AG04450 (cell line): ENCODE measurements around the gene ATF4. TPM values are rescaled to one million over a fixed set of nuclear protein-coding genes. Genes with fewer than 3 reads are reported as not detected.

Experiments
- CTCF ChIA-PET: fragments of 300-600, 350-600 bp; formaldehyde crosslinking; extraction: SDS; loops from one replicate; lab custom pipeline; 2022; ENCODE audit warnings: antibody characterized with exemption, inconsistent platforms; lab: Charles Lee
- POLR2A ChIA-PET: fragments of 350-600 bp; formaldehyde crosslinking; extraction: SDS; loops from one replicate; lab custom pipeline; 2021; ENCODE audit warnings: antibody characterized with exemption, inconsistent platforms; lab: Yijun Ruan, JAX
- DNase-seq: peaks from one replicate; pipeline ENCODE4 v3.0.0-alpha.2; 2011; ENCODE audit warnings: low read depth, low spot score
- H3K27ac ChIP-seq: one replicate; pipeline ENCODE4 v1.5.1; 2012; ENCODE audit warnings: low read depth, low read length, control low read depth
- H3K27me3 ChIP-seq: one replicate; pipeline ENCODE4 v1.6.0; 2012; ENCODE audit warnings: low read length; ENCODE audit not compliant: control insufficient read depth, insufficient read depth
- H3K4me3 ChIP-seq: 2 replicates; pipeline ENCODE4 v1.5.1; 2011; ENCODE audit warnings: mild to moderate bottlenecking, low read depth, low read length, control low read depth
- H3K9me3 ChIP-seq: 2 replicates; pipeline ENCODE4 v1.5.1; 2012; ENCODE audit warnings: low read length; ENCODE audit not compliant: control insufficient read depth, insufficient read depth
- polyA plus RNA-seq: library from polyadenylated mRNA; depleted of rRNA; stranded (reverse); fragments of >200 nt; gene quantifications from 2 replicates; pipeline ENCODE4 v1.2.3, GENCODE V29; 2011
- TF ChIP-seq, protein P1 (sequence below): IDR thresholded peaks from 2 replicates; pipeline ENCODE4 v1.5.1; 2011; ENCODE audit warnings: low read depth, low read length, control low read depth, inconsistent platforms

The ATF4 gene
- polyA plus RNA-seq, 1 experiment = 936 TPM

DNA sequence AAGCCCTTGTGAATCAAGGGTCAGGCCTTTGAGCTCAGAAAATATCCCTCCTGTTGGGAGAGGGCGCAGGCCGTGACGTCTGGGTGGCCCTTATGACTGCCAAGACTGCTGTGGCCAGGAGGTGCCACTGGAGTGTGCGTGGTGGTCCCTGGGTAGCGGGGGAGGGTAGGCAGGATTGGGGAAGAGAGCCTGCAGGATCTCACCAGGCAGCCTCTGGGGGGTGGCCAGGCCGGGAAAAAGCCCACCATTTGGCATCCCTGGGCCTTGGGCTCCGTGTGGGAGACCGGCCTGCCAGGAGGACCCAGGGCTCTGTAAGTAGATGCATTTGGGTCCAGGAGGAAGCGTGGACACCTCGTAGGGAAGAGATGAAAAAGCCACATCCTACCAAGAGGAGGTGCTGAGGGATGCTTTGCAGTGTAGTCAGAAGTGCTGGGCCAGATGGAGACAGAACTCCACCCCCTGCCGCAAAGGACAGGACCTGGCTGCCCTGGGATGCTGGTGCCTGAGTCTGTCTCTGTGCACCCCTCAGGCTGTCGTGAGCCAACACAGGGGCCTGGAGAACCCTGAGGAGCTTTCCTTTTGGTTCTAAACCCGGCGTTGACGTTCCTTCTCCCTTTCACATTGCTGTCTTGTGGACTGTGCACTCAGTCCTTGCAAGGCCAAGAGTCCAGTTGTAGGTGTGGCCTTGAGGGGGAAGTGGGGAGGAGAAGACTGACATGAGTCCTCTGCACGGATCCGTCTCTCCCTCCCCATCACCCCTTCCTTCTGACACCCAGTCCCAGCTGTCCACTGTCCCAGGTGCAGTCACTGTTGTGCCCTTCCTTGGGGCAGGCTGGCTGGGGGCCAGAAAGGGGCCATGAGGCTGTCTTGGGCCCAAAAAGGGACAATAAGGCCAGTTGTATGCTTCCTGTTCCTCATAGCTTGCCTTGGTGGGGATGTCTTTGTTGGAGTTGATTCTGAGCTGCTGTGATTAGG, 31.0 kb upstream of the ATF4 start:
- no peak overlapping the region for H3K27ac ChIP-seq
- POLR2A ChIA-PET = interaction anchor here (1.2 kb wide), 1 partner anchor 31 kb away, joined by 3 read pairs; the partner anchor contains the start of gene ATF4
- no peak for DNase-seq
- TF ChIP-seq, protein P1, sequence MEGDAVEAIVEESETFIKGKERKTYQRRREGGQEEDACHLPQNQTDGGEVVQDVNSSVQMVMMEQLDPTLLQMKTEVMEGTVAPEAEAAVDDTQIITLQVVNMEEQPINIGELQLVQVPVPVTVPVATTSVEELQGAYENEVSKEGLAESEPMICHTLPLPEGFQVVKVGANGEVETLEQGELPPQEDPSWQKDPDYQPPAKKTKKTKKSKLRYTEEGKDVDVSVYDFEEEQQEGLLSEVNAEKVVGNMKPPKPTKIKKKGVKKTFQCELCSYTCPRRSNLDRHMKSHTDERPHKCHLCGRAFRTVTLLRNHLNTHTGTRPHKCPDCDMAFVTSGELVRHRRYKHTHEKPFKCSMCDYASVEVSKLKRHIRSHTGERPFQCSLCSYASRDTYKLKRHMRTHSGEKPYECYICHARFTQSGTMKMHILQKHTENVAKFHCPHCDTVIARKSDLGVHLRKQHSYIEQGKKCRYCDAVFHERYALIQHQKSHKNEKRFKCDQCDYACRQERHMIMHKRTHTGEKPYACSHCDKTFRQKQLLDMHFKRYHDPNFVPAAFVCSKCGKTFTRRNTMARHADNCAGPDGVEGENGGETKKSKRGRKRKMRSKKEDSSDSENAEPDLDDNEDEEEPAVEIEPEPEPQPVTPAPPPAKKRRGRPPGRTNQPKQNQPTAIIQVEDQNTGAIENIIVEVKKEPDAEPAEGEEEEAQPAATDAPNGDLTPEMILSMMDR = no peak
- H3K27me3 ChIP-seq = no peaks in the 10 kb centered on the region
- H3K9me3 ChIP-seq = peaks cover 8% of the 10 kb centered on the region; the same call in 1 of the 2 replicates
- no peak overlapping the region for H3K4me3 ChIP-seq
- CTCF ChIA-PET = no interaction called here

DNA sequence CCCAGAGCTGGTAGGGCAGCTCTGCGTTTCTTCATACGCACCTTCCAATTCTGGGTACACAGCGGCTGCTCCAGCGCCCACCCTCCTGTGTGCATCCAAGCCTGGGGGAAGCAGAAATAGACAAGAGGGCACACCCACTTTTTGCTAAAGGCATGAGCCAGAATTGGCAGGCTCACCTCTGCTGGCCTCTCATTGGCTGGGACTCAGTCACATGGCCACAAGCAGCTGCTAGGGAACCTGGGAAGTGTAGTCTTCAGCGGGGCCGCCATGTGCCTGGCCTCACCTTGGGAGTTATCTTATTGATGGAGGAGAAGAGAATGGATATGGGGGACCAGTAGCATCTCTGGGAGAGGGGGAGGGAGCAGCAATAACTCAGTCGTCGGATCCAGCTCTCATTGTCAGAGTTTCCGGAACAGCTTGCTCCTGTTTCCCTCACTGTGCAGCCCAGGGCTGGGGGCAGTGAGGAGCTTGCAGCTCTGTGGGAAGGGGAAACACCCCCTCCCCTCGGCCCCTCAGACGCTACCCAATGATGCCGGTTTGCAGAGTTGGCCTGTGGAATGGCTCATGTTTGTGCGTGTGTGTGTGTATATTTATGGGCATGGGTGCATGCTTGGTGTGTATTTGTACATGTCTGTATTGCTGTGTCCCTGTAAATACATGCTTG, 30.1 kb upstream of the ATF4 start:
- Histone ChIP-seq H3K27ac (no peak overlapping the region), H3K9me3 (peaks cover 8% of the 10 kb centered on the region; the same call in 1 of the 2 replicates), H3K4me3 (no peak overlapping the region), H3K27me3 (no peaks in the 10 kb centered on the region)
- DNase-seq = no peak
- ChIA-PET CTCF (interaction anchor here (2.0 kb wide), 1 partner anchor 24 kb away, joined by 8 read pairs; no protein-coding TSS in a partner anchor), POLR2A (interaction anchor here (1.2 kb wide), 1 partner anchor 30 kb away, joined by 3 read pairs; the partner anchor contains the start of gene ATF4)
- TF ChIP-seq, protein P1 = no peak

DNA sequence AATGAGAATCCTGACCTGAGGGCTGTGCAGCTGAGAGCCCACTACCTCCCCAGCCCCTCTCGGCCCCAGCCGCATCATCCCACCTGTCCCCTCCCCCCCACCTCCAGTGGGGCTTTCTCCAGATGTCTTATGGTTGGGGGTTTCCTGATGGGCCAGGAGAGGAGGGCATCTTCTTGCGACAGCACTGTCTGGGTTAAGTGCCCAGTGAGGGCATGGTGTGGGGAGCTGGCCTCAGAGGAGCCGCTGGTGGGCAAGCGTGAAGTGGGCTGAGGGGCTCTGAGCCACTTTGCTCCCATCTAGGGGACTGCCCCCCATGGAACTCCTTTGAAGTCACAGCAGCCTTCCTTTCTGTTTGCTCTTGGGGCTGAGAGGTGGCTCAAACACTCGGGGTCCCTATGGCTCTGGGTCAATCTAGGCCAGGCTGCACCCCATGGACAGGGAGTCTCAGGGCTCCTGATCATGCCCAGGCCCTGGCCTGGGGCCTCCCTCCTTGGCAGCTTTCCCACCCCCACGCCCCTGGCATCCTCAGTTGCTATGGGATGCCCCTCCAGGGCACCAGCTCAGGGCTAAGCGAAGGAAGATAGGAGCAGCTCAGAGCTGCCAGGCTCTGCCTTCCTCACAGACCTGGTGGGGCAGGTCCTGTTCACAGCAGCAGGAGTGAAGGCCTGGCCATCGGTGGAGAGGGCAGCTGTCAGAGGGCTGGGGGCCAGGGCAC, 29.2 kb upstream of the ATF4 start:
- no peak for DNase-seq
- H3K27ac ChIP-seq = no peak overlapping the region
- TF ChIP-seq, protein P1 = no peak
- ChIA-PET POLR2A (interaction anchor here (1.1 kb wide), 1 partner anchor 171 kb away, joined by 3 read pairs; no protein-coding TSS in a partner anchor), CTCF (interaction anchor here (2.0 kb wide), 1 partner anchor 23 kb away, joined by 8 read pairs; no protein-coding TSS in a partner anchor)
- H3K27me3 ChIP-seq = no peaks in the 10 kb centered on the region
- no peak overlapping the region for H3K4me3 ChIP-seq
- H3K9me3 ChIP-seq = peaks cover 8% of the 10 kb centered on the region; the same call in 1 of the 2 replicates

DNA sequence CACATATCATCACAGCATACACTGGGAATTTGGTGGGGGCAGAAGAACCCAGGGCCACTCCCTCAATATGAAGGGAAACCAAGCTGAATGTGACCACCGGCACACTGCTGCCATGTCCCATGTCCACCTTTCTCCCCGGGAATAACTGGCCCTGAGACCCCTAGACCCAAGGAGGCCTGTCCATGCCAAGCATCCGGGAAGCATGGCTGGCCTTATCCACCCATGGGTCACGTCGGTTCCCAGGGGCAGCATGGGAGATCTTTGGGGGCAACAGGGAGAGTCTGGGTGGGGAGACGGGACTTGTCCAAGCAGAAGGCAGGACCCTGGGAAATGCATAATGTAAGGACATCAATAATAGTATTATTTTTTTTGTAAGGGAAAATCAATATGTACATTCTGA, 28.7 kb upstream of the ATF4 start:
- H3K9me3 ChIP-seq = peaks cover 8% of the 10 kb centered on the region; the same call in 1 of the 2 replicates
- DNase-seq = no peak
- H3K27ac ChIP-seq = no peak overlapping the region
- no peaks in the 10 kb centered on the region for H3K27me3 ChIP-seq
- TF ChIP-seq, protein P1 = no peak
- H3K4me3 ChIP-seq = no peak overlapping the region
- POLR2A ChIA-PET = interaction anchor here (0.7 to 1.1 kb wide), 2 partner anchors 172 to 181 kb away, joined by 3 to 8 read pairs; no protein-coding TSS in a partner anchor
- CTCF ChIA-PET = interaction anchor here (2.0 kb wide), 1 partner anchor 23 kb away, joined by 8 read pairs; no protein-coding TSS in a partner anchor
